Measurements from ENCODE around the gene MRPL18. TPM values are rescaled to one million over a fixed set of nuclear protein-coding genes. Genes with fewer than 3 reads are reported as not detected.
"Not testable (repeated sequence)": the region's sequence is repeated elsewhere in the genome, so short reads cannot be mapped to it uniquely, and the experiment has no call there.

MRPL18 gene
- total RNA-seq, 3 donors from 2014 or later: 51.1 to 65.5 (median 62.0) TPM

GRCh38 chr6:159821726-159822125 lies 31.5 kb downstream of the MRPL18 start:
- no peak for TF ChIP-seq CTCF (IDR thresholded peaks at IDR 0.05)
- no peak for ATAC-seq
- Histone ChIP-seq H3K36me3 (ENCODE audit: low read depth) (no peaks in the 10 kb centered on the region), H3K9me3 (no peaks in the 10 kb centered on the region), H3K4me1 (ENCODE audit: low read depth) (no peaks in the 10 kb centered on the region), H3K4me3 (no peak overlapping the region)
- DNase-seq: no peak
- intact Hi-C loops (cut with DNase I, micrococcal nuclease): no loop called here

- no peak for TF ChIP-seq CTCF (IDR thresholded peaks at IDR 0.05)
- ATAC-seq: no peak
- no peaks in the 10 kb centered on the region for H3K36me3 ChIP-seq (ENCODE audit: low read depth)
- DNase-seq: no peak
- no peaks in the 10 kb centered on the region for H3K4me1 ChIP-seq (ENCODE audit: low read depth)
- intact Hi-C loops (cut with DNase I, micrococcal nuclease): no loop called here
- H3K9me3 ChIP-seq: no peaks in the 10 kb centered on the region
- no peak overlapping the region for H3K4me3 ChIP-seq
Observed at GRCh38 chr6:159823953-159824352, 33.7 kb downstream of the MRPL18 start.

- H3K9me3 ChIP-seq; intact Hi-C loops (cut with DNase I, micrococcal nuclease); ATAC-seq; H3K4me1 ChIP-seq (ENCODE audit: low read depth); DNase-seq; H3K36me3 ChIP-seq (ENCODE audit: low read depth); H3K4me3 ChIP-seq: not testable (repeated sequence)
Observed at GRCh38 chr6:159824690-159825089, 34.4 kb downstream of the MRPL18 start.

- intact Hi-C loops (cut with DNase I, micrococcal nuclease): no loop called here
- no peak for ATAC-seq
- no peak for DNase-seq
- Histone ChIP-seq H3K9me3 (no peaks in the 10 kb centered on the region), H3K36me3 (ENCODE audit: low read depth) (no peaks in the 10 kb centered on the region), H3K4me1 (ENCODE audit: low read depth) (no peaks in the 10 kb centered on the region), H3K4me3 (no peak overlapping the region)
- no peak for TF ChIP-seq CTCF (IDR thresholded peaks at IDR 0.05)
Observed at GRCh38 chr6:159826004-159826403, 35.7 kb downstream of the MRPL18 start.

- H3K4me1 ChIP-seq (ENCODE audit: low read depth): no peaks in the 10 kb centered on the region
- DNase-seq (no peak), ATAC-seq (no peak)
- no peak for TF ChIP-seq CTCF (IDR thresholded peaks at IDR 0.05)
- no peaks in the 10 kb centered on the region for H3K36me3 ChIP-seq (ENCODE audit: low read depth)
- no peaks in the 10 kb centered on the region for H3K9me3 ChIP-seq
- no peak overlapping the region for H3K4me3 ChIP-seq
- intact Hi-C loops (cut with DNase I, micrococcal nuclease): no loop called here
Observed at GRCh38 chr6:159826968-159827647, 36.8 kb downstream of the MRPL18 start.

GRCh38 chr6:159828074-159828473 lies 37.8 kb downstream of the MRPL18 start:
- Histone ChIP-seq H3K4me3 (no peak overlapping the region), H3K36me3 (ENCODE audit: low read depth) (no peaks in the 10 kb centered on the region), H3K9me3 (no peaks in the 10 kb centered on the region), H3K4me1 (ENCODE audit: low read depth) (no peaks in the 10 kb centered on the region)
- ATAC-seq (no peak), DNase-seq (no peak)
- intact Hi-C loops (cut with DNase I, micrococcal nuclease): no loop called here
- no peak for TF ChIP-seq CTCF (IDR thresholded peaks at IDR 0.05)
